ENCODE results near the gene CENPP. TPM values are rescaled to one million over a fixed set of nuclear protein-coding genes. Genes with fewer than 3 reads are reported as not detected.

Gene CENPP
- total RNA-seq, 1 experiment from 2014 or later: 5.8 TPM

- DNase-seq (ENCODE audit: low spot score): no peak
Measured at GRCh38 chr9:92312887-92313623, 12.7 kb upstream of the CENPP start.

- no peak for DNase-seq (ENCODE audit: low spot score)
Measured at GRCh38 chr9:92313624-92314012, 12.1 kb upstream of the CENPP start.

GRCh38 chr9:92315456-92315855 is 10.3 kb upstream of the CENPP start:
- DNase-seq (ENCODE audit: low spot score): no peak

GRCh38 chr9:92324431-92324830 is 1.3 kb upstream of the CENPP start:
- no peak for DNase-seq (ENCODE audit: low spot score)

GRCh38 chr9:92324889-92325268 is 874 bp upstream of the CENPP start:
- DNase-seq (ENCODE audit: low spot score): no peak

- no peak for DNase-seq (ENCODE audit: low spot score)
Measured at GRCh38 chr9:92325991-92326500, 293 bp downstream of the CENPP start.

- no peak for DNase-seq (ENCODE audit: low spot score)
Measured at GRCh38 chr9:92327283-92327850, 1.6 kb downstream of the CENPP start.

GRCh38 chr9:92328225-92328624 is 2.5 kb downstream of the CENPP start:
- peak; percentile 46 for DNase-seq (ENCODE audit: low spot score)

GRCh38 chr9:92332577-92333281 is 7.0 kb downstream of the CENPP start:
- DNase-seq (ENCODE audit: low spot score): no peak

- no peak for DNase-seq (ENCODE audit: low spot score)
Measured at GRCh38 chr9:92333282-92333634, 7.5 kb downstream of the CENPP start.

GRCh38 chr9:92341578-92341977 is 15.8 kb downstream of the CENPP start:
- DNase-seq (ENCODE audit: low spot score): no peak

GRCh38 chr9:92342825-92343488 is 17.2 kb downstream of the CENPP start:
- no peak for DNase-seq (ENCODE audit: low spot score)

- DNase-seq (ENCODE audit: low spot score): no peak
Measured at GRCh38 chr9:92345582-92345981, 19.8 kb downstream of the CENPP start.

GRCh38 chr9:92349771-92350739 is 24.3 kb downstream of the CENPP start:
- no peak for DNase-seq (ENCODE audit: low spot score)

GRCh38 chr9:92350740-92351133 is 25.0 kb downstream of the CENPP start:
- DNase-seq (ENCODE audit: low spot score): no peak

- no peak for DNase-seq (ENCODE audit: low spot score)
Measured at GRCh38 chr9:92353051-92353450, 27.3 kb downstream of the CENPP start.

- no peak for DNase-seq (ENCODE audit: low spot score)
Measured at GRCh38 chr9:92359394-92359995, 33.7 kb downstream of the CENPP start.

- no peak for DNase-seq (ENCODE audit: low spot score)
Measured at GRCh38 chr9:92360083-92360482, 34.3 kb downstream of the CENPP start.

GRCh38 chr9:92369075-92369474 is 43.3 kb downstream of the CENPP start:
- no peak for DNase-seq (ENCODE audit: low spot score)

GRCh38 chr9:92373167-92373566 is 47.4 kb downstream of the CENPP start:
- DNase-seq (ENCODE audit: low spot score): no peak

- no peak for DNase-seq (ENCODE audit: low spot score)
Measured at GRCh38 chr9:92377876-92378275, 52.1 kb downstream of the CENPP start.
